SK-N-SH treated with all-trans-retinoic acid at 6 μM for 48 hours (cell line): ENCODE results near the gene CENPM.

Experiments used
- ARNTL ChIP-seq: fragments of 450-650 bp; formaldehyde crosslinking; IDR thresholded peaks from 2 replicates; pipeline ENCODE4 v1.5.0; 2020; ENCODE audit warnings: low read depth, mild to moderate bottlenecking, moderate library complexity, borderline replicate concordance
- ESRRG ChIP-seq: fragments of 250-450 bp; sonication (Bioruptor Pico); IDR thresholded peaks from 2 replicates; pipeline ENCODE4 v1.6.1; 2021; ENCODE audit warnings: mild to moderate bottlenecking
- ISL1 ChIP-seq: fragments of 250-450 bp; sonication (Bioruptor Pico); IDR thresholded peaks from 2 replicates; pipeline ENCODE4 v2.1.2; 2022; ENCODE audit warnings: mild to moderate bottlenecking, moderate library complexity
- OSR1 ChIP-seq: fragments of 250-450 bp; sonication (Bioruptor Pico); IDR thresholded peaks from 2 replicates; pipeline ENCODE4 v1.8.0; 2022; ENCODE audit warnings: moderate library complexity, mild to moderate bottlenecking, inconsistent platforms
- PPARA ChIP-seq: fragments of 250-450 bp; sonication (Bioruptor Pico); IDR thresholded peaks from 2 replicates; pipeline ENCODE4 v1.5.0; 2020; ENCODE audit warnings: mild to moderate bottlenecking, borderline replicate concordance
- RARB ChIP-seq: fragments of 250-450 bp; sonication (Bioruptor Pico); IDR thresholded peaks from 2 replicates; pipeline ENCODE4 v1.8.0; 2021; ENCODE audit warnings: mild to moderate bottlenecking, moderate library complexity
- TCF4 ChIP-seq: fragments of 250-450 bp; sonication (Bioruptor Pico); IDR thresholded peaks from 2 replicates; pipeline ENCODE4 v1.8.0; 2021; ENCODE audit warnings: mild to moderate bottlenecking, moderate library complexity, borderline replicate concordance
- ZFP3 ChIP-seq: fragments of 250-450 bp; sonication (Bioruptor Pico); IDR thresholded peaks from 2 replicates; pipeline ENCODE4 v1.5.0; 2020; ENCODE audit warnings: mild to moderate bottlenecking, moderate library complexity
- ZFP30 ChIP-seq: fragments of 450-650 bp; formaldehyde crosslinking; IDR thresholded peaks from 2 replicates; pipeline ENCODE4 v1.5.0; 2022; ENCODE audit warnings: mild to moderate bottlenecking, moderate library complexity
- ZNF8 ChIP-seq: fragments of 450-650 bp; formaldehyde crosslinking; IDR thresholded peaks from 2 replicates; pipeline ENCODE4 v1.5.0; 2020; ENCODE audit warnings: mild to moderate bottlenecking, moderate library complexity
- TF ChIP-seq, protein P1 (sequence below): fragments of 250-450 bp; sonication (Bioruptor Pico); IDR thresholded peaks from 2 replicates; pipeline ENCODE4 v1.8.0; 2020; ENCODE audit warnings: mild to moderate bottlenecking, moderate library complexity, borderline replicate concordance
- TF ChIP-seq, protein P2 (sequence below): fragments of 250-450 bp; sonication (Bioruptor Pico); IDR thresholded peaks from 2 replicates; pipeline ENCODE4 v1.5.1; 2021; ENCODE audit warnings: mild to moderate bottlenecking, moderate library complexity
- TF ChIP-seq, protein P3 (sequence below): fragments of 250-450 bp; sonication (Bioruptor Pico); IDR thresholded peaks from 2 replicates; pipeline ENCODE4 v1.5.1; 2020; ENCODE audit warnings: low read depth, mild to moderate bottlenecking, moderate library complexity

DNA sequence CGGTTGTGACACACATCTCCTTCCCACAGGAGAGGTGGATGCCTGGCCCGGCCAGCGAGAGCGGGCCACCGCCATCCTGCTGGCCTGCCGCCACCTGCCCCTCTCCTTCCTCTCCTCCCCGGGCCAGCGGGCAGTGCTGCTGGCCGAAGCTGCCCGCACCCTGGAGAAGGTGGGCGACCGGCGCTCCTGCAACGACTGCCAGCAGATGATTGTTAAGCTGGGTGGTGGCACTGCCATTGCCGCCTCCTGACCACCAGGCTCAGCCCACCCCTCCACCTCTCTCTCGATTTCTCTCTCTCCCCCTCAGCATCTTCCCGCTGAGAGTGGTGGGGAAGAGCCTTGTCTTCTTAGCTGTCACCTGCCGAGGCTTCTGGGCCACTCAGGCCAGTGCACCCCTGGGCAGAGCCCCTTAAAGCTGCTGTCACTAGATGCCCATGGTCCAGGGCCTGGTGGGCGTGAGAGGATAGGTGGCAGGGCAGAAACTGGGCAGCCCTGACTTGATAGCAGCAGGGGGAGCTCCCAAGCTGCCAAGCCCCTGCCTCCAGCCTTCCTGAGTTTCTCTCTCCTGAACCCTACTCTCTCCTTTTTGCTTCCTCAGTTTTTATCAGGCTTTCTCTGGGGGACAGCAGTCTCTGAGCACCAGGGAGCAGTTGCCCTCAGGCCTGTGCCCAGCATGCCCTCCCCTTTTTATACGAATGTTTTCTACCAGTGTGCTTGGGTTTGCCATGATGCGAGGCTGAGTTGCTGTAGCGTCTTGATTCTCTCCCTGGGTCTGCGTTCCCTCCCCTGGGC, 41.3 kb downstream of the CENPM start:
- TF ChIP-seq, protein P1, sequence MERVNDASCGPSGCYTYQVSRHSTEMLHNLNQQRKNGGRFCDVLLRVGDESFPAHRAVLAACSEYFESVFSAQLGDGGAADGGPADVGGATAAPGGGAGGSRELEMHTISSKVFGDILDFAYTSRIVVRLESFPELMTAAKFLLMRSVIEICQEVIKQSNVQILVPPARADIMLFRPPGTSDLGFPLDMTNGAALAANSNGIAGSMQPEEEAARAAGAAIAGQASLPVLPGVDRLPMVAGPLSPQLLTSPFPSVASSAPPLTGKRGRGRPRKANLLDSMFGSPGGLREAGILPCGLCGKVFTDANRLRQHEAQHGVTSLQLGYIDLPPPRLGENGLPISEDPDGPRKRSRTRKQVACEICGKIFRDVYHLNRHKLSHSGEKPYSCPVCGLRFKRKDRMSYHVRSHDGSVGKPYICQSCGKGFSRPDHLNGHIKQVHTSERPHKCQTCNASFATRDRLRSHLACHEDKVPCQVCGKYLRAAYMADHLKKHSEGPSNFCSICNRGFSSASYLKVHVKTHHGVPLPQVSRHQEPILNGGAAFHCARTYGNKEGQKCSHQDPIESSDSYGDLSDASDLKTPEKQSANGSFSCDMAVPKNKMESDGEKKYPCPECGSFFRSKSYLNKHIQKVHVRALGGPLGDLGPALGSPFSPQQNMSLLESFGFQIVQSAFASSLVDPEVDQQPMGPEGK (CRISPR knock-in tag) = no peak
- TF ChIP-seq RARB (CRISPR knock-in tag) = no peak
- TF ChIP-seq ZFP3 = no peak
- TF ChIP-seq, protein P2, sequence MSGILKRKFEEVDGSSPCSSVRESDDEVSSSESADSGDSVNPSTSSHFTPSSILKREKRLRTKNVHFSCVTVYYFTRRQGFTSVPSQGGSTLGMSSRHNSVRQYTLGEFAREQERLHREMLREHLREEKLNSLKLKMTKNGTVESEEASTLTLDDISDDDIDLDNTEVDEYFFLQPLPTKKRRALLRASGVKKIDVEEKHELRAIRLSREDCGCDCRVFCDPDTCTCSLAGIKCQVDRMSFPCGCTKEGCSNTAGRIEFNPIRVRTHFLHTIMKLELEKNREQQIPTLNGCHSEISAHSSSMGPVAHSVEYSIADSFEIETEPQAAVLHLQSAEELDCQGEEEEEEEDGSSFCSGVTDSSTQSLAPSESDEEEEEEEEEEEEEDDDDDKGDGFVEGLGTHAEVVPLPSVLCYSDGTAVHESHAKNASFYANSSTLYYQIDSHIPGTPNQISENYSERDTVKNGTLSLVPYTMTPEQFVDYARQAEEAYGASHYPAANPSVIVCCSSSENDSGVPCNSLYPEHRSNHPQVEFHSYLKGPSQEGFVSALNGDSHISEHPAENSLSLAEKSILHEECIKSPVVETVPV (CRISPR knock-in tag) = no peak
- no peak for TF ChIP-seq ARNTL (CRISPR knock-in tag)
- no peak for TF ChIP-seq ESRRG (CRISPR knock-in tag)
- TF ChIP-seq ISL1 = no peak
- no peak for TF ChIP-seq ZNF8 (CRISPR knock-in tag)
- no peak for TF ChIP-seq PPARA (CRISPR knock-in tag)
- TF ChIP-seq OSR1 (CRISPR knock-in tag) = no peak
- TF ChIP-seq TCF4 (CRISPR knock-in tag) = no peak
- TF ChIP-seq, protein P3, sequence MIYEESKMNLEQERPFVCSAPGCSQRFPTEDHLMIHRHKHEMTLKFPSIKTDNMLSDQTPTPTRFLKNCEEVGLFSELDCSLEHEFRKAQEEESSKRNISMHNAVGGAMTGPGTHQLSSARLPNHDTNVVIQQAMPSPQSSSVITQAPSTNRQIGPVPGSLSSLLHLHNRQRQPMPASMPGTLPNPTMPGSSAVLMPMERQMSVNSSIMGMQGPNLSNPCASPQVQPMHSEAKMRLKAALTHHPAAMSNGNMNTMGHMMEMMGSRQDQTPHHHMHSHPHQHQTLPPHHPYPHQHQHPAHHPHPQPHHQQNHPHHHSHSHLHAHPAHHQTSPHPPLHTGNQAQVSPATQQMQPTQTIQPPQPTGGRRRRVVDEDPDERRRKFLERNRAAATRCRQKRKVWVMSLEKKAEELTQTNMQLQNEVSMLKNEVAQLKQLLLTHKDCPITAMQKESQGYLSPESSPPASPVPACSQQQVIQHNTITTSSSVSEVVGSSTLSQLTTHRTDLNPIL (CRISPR knock-in tag) = no peak
- TF ChIP-seq ZFP30 (CRISPR knock-in tag) = no peak
